HEK293T (cell line): ENCODE results near the gene AMFR.

ENCODE experiments used
- ARNT ChIP-seq: fragments of 450-650 bp; IDR thresholded peaks from 2 replicates; pipeline ENCODE4 v1.6.1; 2017; ENCODE audit warnings: mild to moderate bottlenecking
- ELF4 ChIP-seq: fragments of 450-650 bp; IDR thresholded peaks from 2 replicates; pipeline ENCODE4 v1.6.1; 2017; ENCODE audit warnings: antibody characterized with exemption
- FOXA1 ChIP-seq: fragments of 450-650 bp; IDR thresholded peaks from 2 replicates; pipeline ENCODE4 v1.6.1; 2016; ENCODE audit warnings: mild to moderate bottlenecking
- FOXK2 ChIP-seq: fragments of 450-650 bp; IDR thresholded peaks from 2 replicates; pipeline ENCODE4 v1.6.1; 2016; ENCODE audit warnings: mild to moderate bottlenecking
- FOXM1 ChIP-seq: fragments of 450-650 bp; IDR thresholded peaks from 2 replicates; pipeline ENCODE4 v1.6.1; 2017; ENCODE audit warnings: mild to moderate bottlenecking, borderline replicate concordance
- HDGF ChIP-seq: fragments of 450-650 bp; IDR thresholded peaks from 2 replicates; pipeline ENCODE4 v1.6.1; 2017; ENCODE audit warnings: antibody characterized with exemption, borderline replicate concordance
- SP1 ChIP-seq: fragments of 450-650 bp; IDR thresholded peaks from 2 replicates; pipeline ENCODE4 v1.6.1; 2017
- SUZ12 ChIP-seq: fragments of 450-650 bp; IDR thresholded peaks from 2 replicates; pipeline ENCODE4 v1.6.1; 2016; ENCODE audit warnings: mild to moderate bottlenecking
- ZNF384 ChIP-seq: fragments of 450-650 bp; IDR thresholded peaks from 2 replicates; pipeline ENCODE4 v1.6.1; 2016

DNA sequence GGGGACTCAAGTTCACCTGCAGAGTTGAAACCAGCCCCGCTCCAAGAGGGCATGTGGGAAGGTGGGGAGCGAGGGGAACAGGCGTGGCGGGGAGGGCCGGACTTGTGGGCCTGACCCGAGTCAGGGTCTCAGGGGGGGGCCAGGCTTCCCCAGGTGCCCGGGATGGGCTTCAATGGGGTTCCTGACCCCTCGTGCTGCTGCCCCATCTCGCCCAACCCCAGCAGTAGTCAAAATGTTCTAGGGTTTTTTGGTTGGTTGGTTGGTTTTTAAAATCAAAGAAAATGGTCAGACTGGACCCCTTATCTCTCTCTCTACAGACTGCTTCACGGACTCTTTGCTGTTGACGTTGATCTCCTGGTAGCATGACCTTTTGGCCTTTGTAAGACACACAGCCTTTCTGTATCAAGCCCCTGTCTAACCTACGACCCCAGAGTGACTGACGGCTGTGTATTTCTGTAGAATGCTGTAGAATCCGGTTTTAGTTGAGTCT, 69.5 kb downstream of the AMFR start:
- TF ChIP-seq HDGF (no peak), ELF4 (no peak), FOXM1 (no peak), ZNF384 (no peak), SUZ12 (no peak), FOXK2 (no peak), SP1 (no peak), FOXA1 (no peak), ARNT (no peak)
